OCI-LY1 (cell line): ENCODE data around the gene RRAS2.

Experiments used
- EZH2 ChIP-seq: fragments of 200-600 bp; sonication (generic), shearing (Covaris generic); IDR thresholded peaks from 2 replicates; pipeline ENCODE4 v1.8.0; 2017; ENCODE audit warnings: borderline replicate concordance, mixed run types, mild to moderate bottlenecking, antibody characterized with exemption, low read length, moderate library complexity, mixed read lengths
- TF ChIP-seq, protein P1 (sequence below): fragments of 200-600 bp; sonication (generic), shearing (Covaris generic); IDR thresholded peaks from 2 replicates; pipeline ENCODE4 v1.5.1; 2017; ENCODE audit warnings: mild to moderate bottlenecking, antibody characterized with exemption, low read length, moderate library complexity, mixed read lengths

- TF ChIP-seq, protein P1, sequence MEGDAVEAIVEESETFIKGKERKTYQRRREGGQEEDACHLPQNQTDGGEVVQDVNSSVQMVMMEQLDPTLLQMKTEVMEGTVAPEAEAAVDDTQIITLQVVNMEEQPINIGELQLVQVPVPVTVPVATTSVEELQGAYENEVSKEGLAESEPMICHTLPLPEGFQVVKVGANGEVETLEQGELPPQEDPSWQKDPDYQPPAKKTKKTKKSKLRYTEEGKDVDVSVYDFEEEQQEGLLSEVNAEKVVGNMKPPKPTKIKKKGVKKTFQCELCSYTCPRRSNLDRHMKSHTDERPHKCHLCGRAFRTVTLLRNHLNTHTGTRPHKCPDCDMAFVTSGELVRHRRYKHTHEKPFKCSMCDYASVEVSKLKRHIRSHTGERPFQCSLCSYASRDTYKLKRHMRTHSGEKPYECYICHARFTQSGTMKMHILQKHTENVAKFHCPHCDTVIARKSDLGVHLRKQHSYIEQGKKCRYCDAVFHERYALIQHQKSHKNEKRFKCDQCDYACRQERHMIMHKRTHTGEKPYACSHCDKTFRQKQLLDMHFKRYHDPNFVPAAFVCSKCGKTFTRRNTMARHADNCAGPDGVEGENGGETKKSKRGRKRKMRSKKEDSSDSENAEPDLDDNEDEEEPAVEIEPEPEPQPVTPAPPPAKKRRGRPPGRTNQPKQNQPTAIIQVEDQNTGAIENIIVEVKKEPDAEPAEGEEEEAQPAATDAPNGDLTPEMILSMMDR = no peak
- TF ChIP-seq EZH2 = no peak
Observed at GRCh38 chr11:14393889-14394288, 34.9 kb upstream of the RRAS2 start.
